ENCODE data around the gene PPP1R36.
"Not testable (repeated sequence)": the region's sequence is repeated elsewhere in the genome, so short reads cannot be mapped to it uniquely, and the experiment has no call there.

The PPP1R36 gene

DNA sequence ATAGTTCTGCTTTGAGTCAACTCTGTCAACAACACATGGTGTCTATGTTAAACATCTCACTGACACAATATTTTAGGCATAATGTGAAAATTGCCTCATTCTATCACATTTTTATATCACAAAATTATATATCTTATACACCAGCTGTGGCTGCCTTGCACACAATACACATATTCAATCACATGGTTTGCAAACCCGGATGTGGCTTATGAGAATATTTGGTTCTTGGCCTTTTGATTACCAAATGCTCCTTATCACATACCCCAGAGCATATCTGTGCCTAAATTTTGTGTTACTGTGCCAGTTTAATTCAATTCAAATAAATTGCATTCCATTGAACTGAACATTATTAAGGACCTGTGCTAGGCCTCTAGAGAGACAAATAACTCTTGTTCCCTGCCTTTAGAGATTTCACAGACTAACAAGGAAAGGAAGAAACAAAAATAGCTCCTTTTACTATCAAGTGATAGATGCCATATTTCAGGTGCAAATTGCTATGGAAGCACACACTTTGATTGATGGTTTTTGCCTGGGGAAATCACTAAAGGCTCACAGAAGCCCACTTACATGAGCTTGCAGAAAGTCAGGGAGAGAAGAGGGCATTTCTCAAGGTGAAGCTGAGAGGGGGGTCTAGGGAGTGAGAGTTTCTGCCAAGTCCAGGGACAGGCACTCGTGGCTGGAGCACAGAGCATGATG is 63.4 kb downstream of the PPP1R36 start:
- DNase-seq (ENCODE audit: low read depth in 2 of 2): no peak

DNA sequence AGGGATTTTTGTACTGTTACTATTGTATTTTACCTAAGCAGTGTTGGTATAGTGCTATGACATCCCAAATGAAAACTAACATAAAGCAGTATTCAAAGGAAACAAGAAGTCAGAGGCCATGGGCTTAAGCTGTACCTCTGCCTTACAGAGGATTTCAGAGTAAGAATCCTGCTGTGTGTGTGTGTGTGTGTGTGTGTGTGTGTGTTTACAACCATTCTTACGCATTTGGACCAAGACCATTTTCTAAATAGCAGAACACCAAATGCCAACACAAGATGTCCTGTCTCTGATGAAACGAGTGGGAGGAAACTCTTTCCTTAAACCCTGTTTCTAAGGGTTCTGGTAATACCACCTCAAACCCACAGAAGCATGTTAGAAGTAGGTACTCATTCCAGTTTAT is 64.4 kb downstream of the PPP1R36 start:
- DNase-seq (ENCODE audit: low read depth in 2 of 2): no peak

DNA sequence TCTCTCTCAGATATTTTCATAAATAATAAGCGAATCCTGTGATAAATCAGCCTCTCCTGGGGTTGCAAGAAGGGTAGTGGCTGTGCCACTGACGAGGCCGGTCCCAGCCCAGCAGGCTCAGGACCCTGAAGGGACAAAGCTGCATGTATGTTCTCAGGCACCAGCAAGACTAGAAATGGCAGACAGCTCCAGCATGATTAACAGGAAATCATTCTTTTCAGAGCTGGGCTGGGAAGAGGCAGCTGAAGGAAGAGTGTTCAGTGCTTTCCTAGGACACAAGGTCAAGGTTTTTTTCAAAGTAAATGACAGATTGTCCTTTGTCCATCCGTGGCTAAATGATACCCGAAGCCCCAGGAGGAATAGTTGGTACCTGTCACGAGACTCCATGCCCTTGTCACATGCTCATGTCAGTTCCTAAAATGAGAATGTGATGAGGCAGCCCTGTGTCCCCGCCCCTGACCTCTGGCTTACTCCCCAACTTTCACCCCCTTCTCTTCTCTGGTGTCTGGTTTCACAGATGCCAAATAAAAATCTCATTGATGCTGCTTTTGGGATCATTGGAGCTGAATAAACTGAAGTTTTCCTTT is 65.1 kb downstream of the PPP1R36 start:
- DNase-seq (ENCODE audit: low read depth in 2 of 2): no peak

DNA sequence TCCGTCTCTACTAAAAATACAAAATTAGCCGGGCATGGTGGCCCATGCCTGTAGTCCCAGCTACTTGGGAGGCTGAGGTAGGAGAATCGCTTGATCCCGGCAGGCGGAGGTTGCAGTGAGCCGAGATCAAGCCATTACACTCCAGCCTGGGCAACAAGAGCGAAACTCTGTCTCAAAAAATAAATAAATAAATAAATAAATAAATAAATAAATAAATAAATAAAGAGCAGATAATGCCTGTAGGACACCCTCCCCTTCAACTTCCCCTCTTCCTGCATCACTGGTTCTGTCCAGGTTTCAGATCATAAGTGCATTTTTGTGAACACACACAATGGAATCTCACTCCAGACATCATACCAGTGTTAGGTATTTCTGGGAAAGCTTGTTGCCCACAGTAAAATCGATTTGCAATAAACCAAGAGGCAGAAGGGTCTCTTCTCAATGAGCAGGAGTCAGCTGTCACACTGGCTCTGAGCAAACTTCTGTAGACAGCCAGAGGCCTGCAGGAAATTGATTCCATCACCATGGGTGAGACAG is 68.2 kb downstream of the PPP1R36 start:
- DNase-seq (ENCODE audit: low read depth in 2 of 2): not testable (repeated sequence)

- DNase-seq (ENCODE audit: low read depth in 2 of 2): no peak
These were observed 71.1 kb downstream of the PPP1R36 start for GRCh38 chr14:64620910-64621309.

GRCh38 chr14:64623554-64624165 is 73.9 kb downstream of the PPP1R36 start:
- no peak for DNase-seq (ENCODE audit: low read depth in 2 of 2)

DNA sequence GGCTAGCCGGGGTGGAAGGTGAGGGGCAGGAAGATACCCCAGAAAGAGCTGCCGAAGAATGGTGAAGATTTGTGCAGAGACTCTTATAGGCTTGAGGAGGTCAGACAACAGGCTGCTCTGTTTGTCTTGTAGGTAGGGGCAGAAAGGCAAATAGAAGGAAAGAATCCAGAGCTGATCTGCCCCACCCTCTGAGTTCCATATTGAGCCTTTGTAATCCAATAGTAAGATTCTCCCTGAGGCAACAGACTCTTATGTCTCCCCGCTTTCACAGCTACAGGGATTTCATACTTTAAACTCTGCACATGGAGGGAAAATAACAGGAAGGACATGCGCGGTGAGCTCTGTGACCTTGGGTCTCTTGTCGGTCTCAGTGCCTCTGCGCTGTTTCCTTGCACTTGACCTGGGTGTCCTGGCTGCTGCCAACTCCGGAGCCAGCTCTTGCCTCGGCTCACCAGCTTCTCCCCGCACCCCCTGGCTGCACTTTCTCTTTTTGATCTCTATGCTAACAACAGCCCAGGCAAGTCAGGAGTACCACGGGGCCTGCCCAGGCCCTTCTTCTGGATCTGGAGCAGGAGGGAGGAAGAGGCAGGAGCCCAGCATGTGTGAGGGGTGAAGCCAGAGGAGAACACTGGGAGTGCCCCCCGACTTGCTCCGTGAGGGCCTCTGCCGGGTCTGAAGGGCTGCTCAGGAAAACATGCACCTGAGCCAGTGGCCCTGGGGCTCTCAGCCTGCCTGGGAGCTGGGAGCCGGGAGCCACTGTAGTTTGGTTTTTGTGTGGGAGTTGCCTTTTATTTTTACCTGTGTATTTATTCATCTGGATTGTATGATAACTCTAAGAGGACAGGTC is 75.8 kb downstream of the PPP1R36 start:
- DNase-seq (ENCODE audit: low read depth in 2 of 2): no peak

DNA sequence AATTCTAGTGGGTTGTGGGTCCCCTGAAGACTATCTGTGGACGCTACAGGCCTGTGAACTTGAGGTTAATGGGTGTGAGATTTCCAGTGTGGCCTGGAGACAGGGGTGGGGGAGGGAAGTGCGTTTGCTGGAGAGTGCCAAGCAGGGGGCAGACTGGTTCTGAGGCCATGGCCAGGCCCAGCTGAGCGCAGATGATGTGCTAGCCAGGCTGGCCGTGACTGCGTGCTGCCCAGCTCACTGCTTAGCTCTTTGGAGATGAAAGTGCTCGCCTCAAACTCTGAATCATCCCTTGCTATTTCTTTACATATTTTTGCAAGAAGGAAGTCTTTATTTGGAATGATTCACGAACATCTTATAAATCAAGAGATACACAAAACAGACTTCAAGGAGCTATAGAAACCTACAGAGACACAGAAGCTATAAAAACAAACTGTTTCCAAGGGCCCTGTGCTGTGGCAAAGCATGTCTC is 79.2 kb downstream of the PPP1R36 start:
- DNase-seq (ENCODE audit: low read depth in 2 of 2): no peak

DNA sequence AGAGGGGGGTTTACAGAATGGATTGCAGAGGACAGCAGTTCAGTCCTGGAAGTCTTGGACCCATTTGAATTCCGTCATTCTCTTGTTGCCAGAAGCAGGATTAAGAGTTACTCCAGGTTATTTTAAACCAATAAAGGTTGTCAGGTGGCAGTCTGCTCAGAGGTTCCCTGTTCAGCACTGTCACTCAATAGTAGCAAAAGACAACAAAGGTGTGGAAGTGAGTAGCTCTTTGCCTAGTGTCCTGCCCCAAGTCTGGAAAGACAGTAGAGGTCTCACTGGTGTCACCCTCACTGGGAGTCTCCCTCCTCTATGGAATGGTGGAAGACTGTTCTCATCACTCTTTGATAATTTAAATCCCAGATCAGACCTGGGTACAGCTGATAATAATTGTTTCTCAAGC is 81.0 kb downstream of the PPP1R36 start:
- DNase-seq (ENCODE audit: low read depth in 2 of 2): no peak

DNA sequence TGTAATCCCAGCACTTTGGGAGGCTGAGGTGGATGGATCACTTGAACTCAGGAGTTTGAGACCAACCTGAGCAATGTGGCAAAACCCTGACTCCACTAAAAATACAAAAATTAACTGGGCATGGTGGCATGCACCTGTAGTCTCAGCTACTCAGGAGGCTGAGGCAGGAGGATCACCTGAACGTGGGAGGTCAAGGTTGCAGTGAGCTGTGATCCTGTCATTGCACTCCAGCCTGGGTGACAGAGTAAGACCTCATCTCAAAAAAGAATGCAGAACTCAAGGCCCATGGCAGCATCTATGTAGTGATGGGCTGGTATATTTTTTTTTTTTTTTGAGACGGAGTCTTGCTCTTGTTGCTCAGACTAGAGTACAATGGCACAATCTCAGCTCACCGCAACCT is 81.5 kb downstream of the PPP1R36 start:
- not testable (repeated sequence) for DNase-seq (ENCODE audit: low read depth in 2 of 2)

- DNase-seq (ENCODE audit: low read depth in 2 of 2): no peak
These were observed 82.3 kb downstream of the PPP1R36 start for GRCh38 chr14:64632056-64632455.

GRCh38 chr14:64634558-64634957 is 84.8 kb downstream of the PPP1R36 start:
- no peak for DNase-seq (ENCODE audit: low read depth in 2 of 2)

DNA sequence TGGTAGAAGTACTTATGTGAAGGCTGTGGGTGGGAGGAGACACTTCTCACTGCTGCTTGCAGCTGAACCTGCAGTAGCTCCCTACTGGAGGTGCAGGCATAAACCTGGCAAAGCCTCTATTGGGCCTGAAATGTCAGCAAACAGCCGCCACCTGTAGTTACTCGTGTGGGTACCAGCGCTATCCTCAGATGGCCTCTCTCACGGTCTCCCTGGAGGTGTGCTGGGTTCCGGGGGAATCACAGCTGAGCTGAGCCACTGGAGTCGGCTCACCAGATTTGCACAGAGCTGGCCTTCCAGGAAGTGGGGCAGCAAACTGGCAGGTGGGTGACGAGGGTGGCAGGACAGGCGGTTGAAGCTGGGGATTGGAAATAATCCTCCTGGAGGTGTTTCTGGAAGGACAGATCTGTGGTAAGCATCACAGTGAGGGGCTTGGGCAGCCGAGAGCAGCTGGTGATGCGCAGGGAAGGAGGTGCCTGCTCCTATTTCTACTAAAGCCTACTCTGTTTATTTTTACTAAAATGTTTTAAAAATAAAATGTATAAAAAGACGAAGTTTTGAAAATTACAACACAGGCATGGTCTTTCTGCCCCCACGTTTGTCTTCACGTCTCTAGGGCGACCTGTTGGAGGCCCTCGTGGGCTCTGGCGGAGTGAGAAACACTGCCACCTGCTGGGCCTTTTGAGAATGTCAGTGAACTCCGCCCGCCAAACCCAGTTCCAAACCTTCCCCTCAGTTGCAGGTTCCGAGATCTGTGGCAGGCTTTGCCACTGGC is 86.6 kb downstream of the PPP1R36 start:
- peak; percentile 26 to 38 for DNase-seq (ENCODE audit: low read depth in 2 of 2)

GRCh38 chr14:64636980-64637429 is 87.2 kb downstream of the PPP1R36 start:
- DNase-seq (ENCODE audit: low read depth in 2 of 2): no peak

DNA sequence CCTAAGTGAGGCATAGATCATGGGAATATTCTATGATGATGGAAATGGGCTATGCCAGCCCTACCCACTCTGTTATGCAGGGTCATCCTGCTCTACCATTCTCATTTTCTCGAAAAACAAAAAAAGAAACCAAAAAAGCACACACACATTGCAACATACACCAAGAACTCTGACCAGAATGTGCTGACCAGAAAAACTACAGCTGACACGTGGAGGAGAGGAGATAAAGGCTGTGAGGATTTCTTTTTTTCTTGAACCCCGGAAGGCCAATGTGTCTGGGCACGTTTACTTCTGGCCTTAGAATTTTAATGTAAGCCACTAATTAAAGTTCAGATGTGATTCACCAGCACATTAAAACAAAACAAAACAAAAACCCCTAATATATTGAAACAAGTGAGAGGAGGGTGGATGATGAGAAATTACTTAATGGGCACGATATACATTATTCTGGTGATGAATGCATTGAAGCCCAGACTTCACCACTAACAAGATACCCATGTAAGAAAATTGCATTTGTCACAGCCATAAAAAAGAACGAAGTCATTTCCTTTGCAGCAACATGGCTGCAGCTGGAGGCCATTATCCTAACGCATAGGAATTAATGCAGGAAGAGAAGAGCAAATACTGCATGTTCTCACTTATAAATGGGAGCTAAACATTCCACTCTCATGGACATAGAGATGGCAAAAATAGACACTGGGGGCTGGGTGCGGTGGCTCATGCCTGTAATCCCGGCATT is 88.1 kb downstream of the PPP1R36 start:
- DNase-seq (ENCODE audit: low read depth in 2 of 2): no peak

GRCh38 chr14:64638625-64639024 is 88.9 kb downstream of the PPP1R36 start:
- no peak for DNase-seq (ENCODE audit: low read depth in 2 of 2)

All from stimulated activated CD8-positive, alpha-beta memory T cell treated with anti-CD3 and anti-CD28 coated beads, Interleukin-15, amount 100 ng/mL, for 4 hours (primary cell).